ENCODE measurements around the gene SLC25A27. TPM values are rescaled to one million over a fixed set of nuclear protein-coding genes. Genes with fewer than 3 reads are reported as not detected.

Gene SLC25A27
- total and polyA plus RNA-seq, 9 of the 15 experiments (the other 6 are each of a cell fraction or from before 2014, with no cell fraction given): not detected

GRCh38 chr6:46628498-46628897 is 24.3 kb upstream of the SLC25A27 start (continued):
- TF ChIP-seq E2F3 (CRISPR knock-in tag; IDR thresholded peaks at IDR 0.05): no peak
- TF ChIP-seq PML (IDR thresholded peaks at IDR 0.05; ENCODE audit: low read length): no peak
- no peak for TF ChIP-seq SMAD3 (CRISPR knock-in tag; conservative IDR thresholded peaks at IDR 0.05)
- TF ChIP-seq ATF7 (IDR thresholded peaks at IDR 0.05): no peak
- no peak for TF ChIP-seq MCM2 (IDR thresholded peaks at IDR 0.05; ENCODE audit: low read depth)
- no peak for TF ChIP-seq ILF3 (IDR thresholded peaks at IDR 0.05; ENCODE audit: borderline replicate concordance)
- no peak for TF ChIP-seq ERF (CRISPR knock-in tag; IDR thresholded peaks at IDR 0.05)
- TF ChIP-seq HNRNPH1 (optimal IDR thresholded peaks at IDR 0.05; ENCODE audit: low read depth, low read length): no peak
- TF ChIP-seq NFRKB (IDR thresholded peaks at IDR 0.05; ENCODE audit: low read depth): no peak
- no peak for TF ChIP-seq CREB3 (tag; conservative IDR thresholded peaks at IDR 0.05; ENCODE audit: low read depth)

- Histone ChIP-seq H2AFZ (ENCODE audit: low read depth, low read length) (no peak overlapping the region), H3K9me1 (ENCODE audit: control insufficient read depth, insufficient read depth, low read length) (no peaks in the 10 kb centered on the region), H3K27ac (ENCODE audit: extremely low read depth, low read depth, low read length) (no peak overlapping the region), H3K79me2 (ENCODE audit: control insufficient read depth, insufficient read depth, low read length) (no peaks in the 10 kb centered on the region), H3K9ac (ENCODE audit: insufficient read depth in 1 of 2, low read depth in 2 of 2, low read length in 2 of 2) (no peak overlapping the region), H3K4me2 (ENCODE audit: insufficient read depth, low read length) (no peak overlapping the region), H4K20me1 (replicated peaks; ENCODE audit: control insufficient read depth, insufficient read depth, low read length) (no peaks in the 10 kb centered on the region), H3K36me3 (ENCODE audit: control insufficient read depth, insufficient read depth, low read length) (no peaks in the 10 kb centered on the region), H3K4me1 (replicated peaks in 1 of 2; ENCODE audit: control insufficient read depth in 2 of 2, insufficient read depth in 2 of 2, low read length in 2 of 2) (no peaks in the 10 kb centered on the region), H3K4me3 (no peak overlapping the region), H3K9me3 (replicated peaks; ENCODE audit: control insufficient read depth, insufficient read depth, low read depth, low read length) (no peaks in the 10 kb centered on the region), H3K27me3 (ENCODE audit: control insufficient read depth in 2 of 2, insufficient read depth in 2 of 2, low read length in 2 of 2) (no peaks in the 10 kb centered on the region)
- TF ChIP-seq USF1 (CRISPR knock-in tag; IDR thresholded peaks at IDR 0.05) (no peak), RBM25 (IDR thresholded peaks at IDR 0.05; ENCODE audit: low read depth, low read length, severe bottlenecking) (peak; percentile 11)
- CTCF ChIA-PET (ENCODE audit: low intra/inter-chr PET ratio): no interaction called here
- DNase-seq (ENCODE audit: extremely low read depth in 1 of 4, low spot score in 3 of 4) (no peak), ATAC-seq (no peak), FAIRE-seq (no peak)
- 2% methylated on average over 3 of the region's 3 CpGs for WGBS (ENCODE audit: insufficient coverage, low coverage, missing lambda C conversion rate)
- intact Hi-C loops (cut with micrococcal nuclease): loop anchor here (5.0 to 10.0 kb wide), 2 partner anchors 366 to 407 kb away; no protein-coding TSS in a partner anchor
- BruUV-seq (replicated peaks): no TSS peak
- in situ Hi-C loops (cut with MboI): no loop called here
- POLR2A ChIA-PET: no interaction called here
Observed at GRCh38 chr6:46628976-46629375, 23.8 kb upstream of the SLC25A27 start.
